HepG2 (cell line): Measurements from ENCODE around the gene STOM. TPM values are rescaled to one million over a fixed set of nuclear protein-coding genes. Genes with fewer than 3 reads are reported as not detected.
"Not testable (repeated sequence)": the region's sequence is repeated elsewhere in the genome, so short reads cannot be mapped to it uniquely, and the experiment has no call there.

Experiments
- ATAC-seq: fragments of 200-7000 bp; cut with Tn5 transposase; 3 replicates; pipeline ENCODE4 v1.9.1; 2020; ENCODE audit warnings: mild to moderate bottlenecking, moderate library complexity
- BruUV-seq: library from RNA; stranded (reverse); fragments of 400-500 nt; replicated peaks from 2 replicates; lab custom pipeline; 2021; lab: Mats Ljungman, UMichigan
- CTCF ChIA-PET: fragments of 300-600 bp; formaldehyde crosslinking; extraction: SDS; loops from one replicate; lab custom pipeline; 2021; ENCODE audit warnings: low total read pairs, inconsistent platforms, low intra/inter-chr PET ratio; lab: Yijun Ruan, JAX
- POLR2A ChIA-PET: fragments of 350-600 bp; sonication (Branson Sonifier 250); formaldehyde crosslinking; loops from one replicate; lab custom pipeline; 2020; ENCODE audit warnings: antibody characterized with exemption, inconsistent platforms; lab: Yijun Ruan, JAX
- DNase-seq: peaks from one replicate; pipeline ENCODE4 v3.0.0-alpha.2; 2015; ENCODE audit warnings: low spot score
- FAIRE-seq: peaks from 3 replicates; lab custom pipeline; 2011; peaks lifted over from hg19 to GRCh38; lab: Jason Lieb, UNC
- H2AFZ ChIP-seq: one replicate; pipeline ENCODE4 v1.6.1; 2011; ENCODE audit warnings: low read length, inconsistent platforms
- H3K27ac ChIP-seq: fragments of 300-600 bp; 3 replicates; pipeline ENCODE4 v1.8.0; 2011; ENCODE audit warnings: mixed run types, mild to moderate bottlenecking, mixed read lengths, low read length, inconsistent platforms; ENCODE audit not compliant: insufficient read depth; ENCODE audit errors: extremely low read length
- H3K27me3 ChIP-seq, 2 experiments: fragments of 200-600 bp in 1 of 2; 2 replicates in 1 of 2; 3 replicates in 1 of 2; pipeline versions ENCODE4 v1.6.0 to v1.8.0; 2011; ENCODE audit warnings: low read length in 2 of 2, mild to moderate bottlenecking in 2 of 2, moderate library complexity in 2 of 2, inconsistent platforms in 1 of 2; ENCODE audit not compliant: insufficient read depth in 2 of 2, control insufficient read depth in 1 of 2
- H3K36me3 ChIP-seq, 2 experiments: fragments of 200-600 bp in 1 of 2; replicated peaks in 1 of 2; 2 replicates in 1 of 2; 3 replicates in 1 of 2; pipeline versions ENCODE4 v1.5.1 to v1.8.0; 2011; ENCODE audit warnings: low read length in 2 of 2, inconsistent platforms in 1 of 2; ENCODE audit not compliant: insufficient read depth in 2 of 2, control insufficient read depth in 1 of 2
- H3K4me1 ChIP-seq: 2 replicates; pipeline ENCODE4 v1.5.1; 2012; ENCODE audit warnings: low read length, inconsistent platforms; ENCODE audit not compliant: insufficient read depth
- H3K4me2 ChIP-seq: 2 replicates; pipeline ENCODE4 v1.6.0; 2011; ENCODE audit warnings: low read depth, low read length, inconsistent platforms
- H3K4me3 ChIP-seq, 3 experiments: fragments of 200-600 bp in 1 of 3; sonication (generic), shearing (Covaris generic) in 1 of 3; replicated peaks in 1 of 3; 2 replicates each; pipeline ENCODE4 v1.5.1; 2011 to 2016; ENCODE audit warnings: low read length in 3 of 3, inconsistent platforms in 2 of 3, low read depth in 2 of 3, mild to moderate bottlenecking in 2 of 3, control low read depth in 1 of 3, mixed read lengths in 1 of 3; ENCODE audit not compliant: insufficient read depth in 1 of 3
- H3K79me2 ChIP-seq: one replicate; pipeline ENCODE4 v1.6.1; 2011; ENCODE audit warnings: low read length, inconsistent platforms; ENCODE audit not compliant: insufficient read depth
- H3K9ac ChIP-seq: 2 replicates; pipeline ENCODE4 v1.6.0; 2011; ENCODE audit warnings: mild to moderate bottlenecking, low read depth, low read length, inconsistent platforms; ENCODE audit not compliant: insufficient read depth
- H3K9me3 ChIP-seq: 2 replicates; pipeline ENCODE4 v1.5.1; 2012; ENCODE audit warnings: mild to moderate bottlenecking, low read length
- H4K20me1 ChIP-seq: 2 replicates; pipeline ENCODE4 v1.6.0; 2011; ENCODE audit warnings: inconsistent platforms, mild to moderate bottlenecking, low read length, moderate library complexity; ENCODE audit not compliant: insufficient read depth
- ARNTL ChIP-seq: sonication (generic); formaldehyde crosslinking; IDR thresholded peaks from 2 replicates; pipeline ENCODE4 v1.4.0; 2020; ENCODE audit warnings: mild to moderate bottlenecking, missing genetic modification reagents
- CBX1 ChIP-seq: IDR thresholded peaks from one replicate; pipeline ENCODE4 v1.6.1; 2016; ENCODE audit warnings: antibody characterized with exemption, low read depth
- TEAD3 ChIP-seq: optimal IDR thresholded peaks from 2 replicates; pipeline ENCODE3; 2016; ENCODE audit warnings: borderline replicate concordance
- ZFP82 ChIP-seq: sonication (generic); formaldehyde crosslinking; IDR thresholded peaks from 2 replicates; pipeline ENCODE4 v1.5.1; 2020; ENCODE audit warnings: mild to moderate bottlenecking, missing genetic modification reagents, borderline replicate concordance
- ZNF552 ChIP-seq: sonication (generic); formaldehyde crosslinking; IDR thresholded peaks from 2 replicates; pipeline ENCODE4 v1.9.0; 2022; ENCODE audit warnings: missing genetic modification reagents, mild to moderate bottlenecking, borderline replicate concordance
- ZNF766 ChIP-seq: sonication (generic); formaldehyde crosslinking; IDR thresholded peaks from 2 replicates; pipeline ENCODE4 v1.5.0; 2020; ENCODE audit warnings: missing genetic modification reagents, borderline replicate concordance
- ZSCAN9 ChIP-seq: IDR thresholded peaks from 2 replicates; pipeline ENCODE4 v1.6.1; 2016; ENCODE audit warnings: borderline replicate concordance
- whole genome bisulfite sequencing: methylation state at CpG from one replicate; pipeline ENCODE4 v1.1.6; 2017; ENCODE audit warnings: low lambda C conversion rate; 5-methylcytosine and 5-hydroxymethylcytosine counted together
- in situ Hi-C: cut with HindIII; loops from 2 replicates; pipeline ENCODE4 v1.10.0; 2017; ENCODE audit warnings: low pct_unique_long_range_greater_than_20kb; ENCODE audit not compliant: extremely low pct_ligation_motif_present
- intact Hi-C: fragments of 100-400 bp; cut with micrococcal nuclease; formaldehyde crosslinking; loops from one replicate; pipeline ENCODE4 v1.10.0; 2022; ENCODE audit not compliant: unreplicated experiment
- polyA plus RNA-seq, 8 experiments: library from polyadenylated mRNA; depleted of rRNA in 3 of 8; stranded (reverse) in 7 of 8; unstranded in 1 of 8; fragments of >200 nt; fragmentation: Illumina TruSeq in 4 of 8; extraction: Trizol in 4 of 8; gene quantifications; 2 replicates each; pipeline versions ENCODE4 v1.2.1 to v1.2.3, GENCODE V29; 2011 to 2016; ENCODE audit warnings: low read depth in 4 of 8, missing spikeins in 1 of 8, mixed read lengths in 1 of 8; ENCODE audit not compliant: insufficient read depth in 1 of 8
- total RNA-seq, 5 experiments: library from RNA; depleted of rRNA; stranded (reverse); fragments of >200 nt; fragmentation: Illumina TruSeq; extraction: Trizol; gene quantifications; 2 replicates each; pipeline ENCODE4 v1.2.3, GENCODE V29; 2016; ENCODE audit warnings: low read depth in 1 of 5
- TF ChIP-seq, protein P1 (sequence below): sonication (generic); formaldehyde crosslinking; IDR thresholded peaks from 2 replicates; pipeline ENCODE4 v1.8.0; 2022; ENCODE audit warnings: low read depth, missing genetic modification reagents

STOM gene
- total and polyA plus RNA-seq, 2 of the 13 experiments (the other 11 are each of a cell fraction or from before 2014, with no cell fraction given) = 43.6 to 165 TPM

DNA sequence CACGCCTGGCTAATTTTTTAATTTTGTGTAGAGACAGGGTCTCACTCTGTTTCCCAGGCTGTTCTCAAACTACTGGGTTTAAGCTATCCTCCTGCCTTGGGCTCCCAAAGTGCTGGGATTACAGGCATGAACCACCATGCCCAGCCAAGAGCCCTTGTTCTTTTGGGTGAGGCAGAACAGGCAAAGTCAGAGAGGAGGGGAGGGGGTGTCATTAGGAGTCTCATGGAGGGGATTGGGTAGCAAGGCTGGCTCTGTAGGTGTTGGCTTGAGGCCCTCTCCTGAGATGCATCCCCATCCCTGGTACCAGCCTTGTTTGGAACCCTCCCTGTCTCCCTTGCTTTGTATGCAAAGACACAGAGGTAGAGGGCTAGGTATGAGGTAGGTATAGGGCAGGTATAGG is 78.0 kb downstream of the STOM start:
- Histone ChIP-seq H3K4me2 (no peak overlapping the region), H4K20me1 (no peaks in the 10 kb centered on the region), H3K36me3 (no peaks in the 10 kb centered on the region), H3K4me3 (no peak overlapping the region), H3K9ac (no peak overlapping the region), H3K4me1 (peaks cover 88% of the 10 kb centered on the region), H3K27me3 (no peaks in the 10 kb centered on the region), H3K9me3 (no peaks in the 10 kb centered on the region), H3K27ac (no peak overlapping the region), H2AFZ (no peak overlapping the region), H3K79me2 (peaks cover 8% of the 10 kb centered on the region)
- ChIA-PET CTCF (no interaction called here), POLR2A (no interaction called here)
- no peak for TF ChIP-seq ZNF552 (CRISPR knock-in tag)
- no peak for TF ChIP-seq ZSCAN9 (CRISPR knock-in tag)
- no peak for TF ChIP-seq TEAD3
- TF ChIP-seq CBX1 = no peak
- no peak for TF ChIP-seq ZNF766 (CRISPR knock-in tag)
- TF ChIP-seq ZFP82 (CRISPR knock-in tag) = no peak
- TF ChIP-seq, protein P1, sequence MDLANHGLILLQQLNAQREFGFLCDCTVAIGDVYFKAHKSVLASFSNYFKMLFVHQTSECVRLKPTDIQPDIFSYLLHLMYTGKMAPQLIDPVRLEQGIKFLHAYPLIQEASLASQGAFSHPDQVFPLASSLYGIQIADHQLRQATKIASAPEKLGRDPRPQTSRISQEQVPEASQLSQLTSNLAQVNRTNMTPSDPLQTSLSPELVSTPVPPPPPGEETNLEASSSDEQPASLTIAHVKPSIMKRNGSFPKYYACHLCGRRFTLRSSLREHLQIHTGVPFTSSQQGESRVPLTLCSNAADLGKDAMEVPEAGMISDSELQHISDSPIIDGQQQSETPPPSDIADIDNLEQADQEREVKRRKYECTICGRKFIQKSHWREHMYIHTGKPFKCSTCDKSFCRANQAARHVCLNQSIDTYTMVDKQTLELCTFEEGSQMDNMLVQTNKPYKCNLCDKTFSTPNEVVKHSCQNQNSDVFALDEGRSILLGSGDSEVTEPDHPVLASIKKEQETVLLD = no peak
- TF ChIP-seq ARNTL (CRISPR knock-in tag) = no peak
- intact Hi-C loops (no loop called here), in situ Hi-C loops (no loop called here)
- ATAC-seq (no peak), FAIRE-seq (no peak), DNase-seq (no peak)
- WGBS = 89% methylated on average over 1 of the region's 1 CpG
- BruUV-seq = no TSS peak

DNA sequence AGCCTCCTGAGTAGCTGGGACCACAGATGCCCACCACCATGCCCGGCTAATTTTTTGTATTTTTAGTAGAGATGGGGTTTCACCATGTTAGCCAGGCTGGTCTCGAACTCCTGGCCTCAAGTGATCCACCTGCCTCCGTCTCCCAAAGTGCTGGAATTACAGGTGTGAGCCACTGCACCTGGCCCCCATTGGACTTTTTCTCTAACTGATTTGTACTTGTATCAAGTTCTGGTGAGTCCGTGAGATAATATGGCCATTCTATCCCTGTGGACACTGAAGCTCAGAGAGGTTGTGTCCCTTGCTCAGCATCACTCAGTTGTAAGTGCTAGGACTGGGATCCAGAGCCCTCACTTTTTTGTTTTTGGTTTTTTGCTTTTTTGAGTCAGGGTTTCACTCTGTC is 78.5 kb downstream of the STOM start:
- CTCF ChIA-PET = not testable (repeated sequence)
- H3K4me1 ChIP-seq = peaks cover 88% of the 10 kb centered on the region
- POLR2A ChIA-PET = interaction anchor here (0.6 kb wide), 1 partner anchor 12 kb away, joined by 4 read pairs; no protein-coding TSS in a partner anchor

More for the DNA sequence above, 78.5 kb downstream of the STOM start:
- ATAC-seq, H3K79me2 ChIP-seq, H3K4me2 ChIP-seq, DNase-seq, H3K27ac ChIP-seq, intact Hi-C loops, H2AFZ ChIP-seq, BruUV-seq, FAIRE-seq, H3K9me3 ChIP-seq, H4K20me1 ChIP-seq, in situ Hi-C loops, H3K4me3 ChIP-seq, H3K27me3 ChIP-seq, H3K36me3 ChIP-seq, H3K9ac ChIP-seq: not testable (repeated sequence)
- WGBS = 73% methylated on average over 4 of the region's 4 CpGs
